ENCODE data around the gene FFAR2.

FFAR2 gene

DNA sequence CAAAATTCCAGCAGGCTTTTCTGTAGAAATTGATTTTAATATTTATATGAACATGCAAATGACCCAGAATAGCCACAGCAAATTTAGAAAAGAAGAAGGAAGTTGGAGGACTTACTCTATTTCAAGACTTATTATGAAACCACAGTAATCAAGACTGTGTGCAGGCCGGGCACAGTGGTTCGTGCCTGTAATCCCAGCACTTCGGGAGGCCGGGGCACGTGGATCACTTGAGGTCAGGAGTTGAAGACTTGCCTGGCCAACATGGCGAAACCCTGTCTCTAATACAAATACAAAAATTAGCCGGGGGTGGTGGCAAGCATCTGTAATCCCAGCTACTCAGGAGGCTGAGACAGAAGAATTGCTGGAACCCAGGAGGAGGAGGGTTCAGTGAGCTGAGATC lies 6.0 kb upstream of the FFAR2 start:
- Histone ChIP-seq H3K4me3 (ENCODE audit: severe bottlenecking) (no peak overlapping the region), H3K27ac (ENCODE audit: poor library complexity, severe bottlenecking) (no peak overlapping the region), H3K4me1 (ENCODE audit: insufficient read depth, poor library complexity, severe bottlenecking) (no peaks in the 10 kb centered on the region), H3K36me3 (ENCODE audit: low read depth) (no peaks in the 10 kb centered on the region), H3K9me3 (ENCODE audit: severe bottlenecking) (no peaks in the 10 kb centered on the region), H3K27me3 (ENCODE audit: insufficient read depth, poor library complexity, severe bottlenecking) (peaks cover 5% of the 10 kb centered on the region)
- ATAC-seq (ENCODE audit: low read depth) (no peak), DNase-seq (ENCODE audit: low spot score) (no peak)
- TF ChIP-seq, protein P1, sequence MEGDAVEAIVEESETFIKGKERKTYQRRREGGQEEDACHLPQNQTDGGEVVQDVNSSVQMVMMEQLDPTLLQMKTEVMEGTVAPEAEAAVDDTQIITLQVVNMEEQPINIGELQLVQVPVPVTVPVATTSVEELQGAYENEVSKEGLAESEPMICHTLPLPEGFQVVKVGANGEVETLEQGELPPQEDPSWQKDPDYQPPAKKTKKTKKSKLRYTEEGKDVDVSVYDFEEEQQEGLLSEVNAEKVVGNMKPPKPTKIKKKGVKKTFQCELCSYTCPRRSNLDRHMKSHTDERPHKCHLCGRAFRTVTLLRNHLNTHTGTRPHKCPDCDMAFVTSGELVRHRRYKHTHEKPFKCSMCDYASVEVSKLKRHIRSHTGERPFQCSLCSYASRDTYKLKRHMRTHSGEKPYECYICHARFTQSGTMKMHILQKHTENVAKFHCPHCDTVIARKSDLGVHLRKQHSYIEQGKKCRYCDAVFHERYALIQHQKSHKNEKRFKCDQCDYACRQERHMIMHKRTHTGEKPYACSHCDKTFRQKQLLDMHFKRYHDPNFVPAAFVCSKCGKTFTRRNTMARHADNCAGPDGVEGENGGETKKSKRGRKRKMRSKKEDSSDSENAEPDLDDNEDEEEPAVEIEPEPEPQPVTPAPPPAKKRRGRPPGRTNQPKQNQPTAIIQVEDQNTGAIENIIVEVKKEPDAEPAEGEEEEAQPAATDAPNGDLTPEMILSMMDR (IDR thresholded peaks at IDR 0.05; ENCODE audit: poor library complexity, severe bottlenecking): no peak

DNA sequence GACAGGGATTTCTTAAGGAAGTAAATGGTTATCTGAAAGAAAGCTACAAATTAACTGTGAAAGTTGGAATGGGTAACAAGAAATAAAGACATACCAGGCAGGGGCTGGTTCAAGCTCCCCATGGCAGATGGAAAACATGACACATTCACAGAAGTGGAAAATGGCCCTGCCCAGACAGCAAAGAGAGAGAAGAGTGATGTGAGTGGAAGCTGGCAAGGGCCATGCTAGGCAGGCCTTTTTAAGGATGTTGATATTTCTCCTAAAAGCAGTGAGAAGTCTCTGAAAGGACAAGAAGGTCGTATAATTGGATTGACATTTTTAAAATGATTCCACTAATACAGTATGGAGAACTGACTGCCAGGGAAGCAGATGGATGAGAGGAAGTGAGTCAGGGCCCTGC lies 3.3 kb upstream of the FFAR2 start:
- TF ChIP-seq, protein P1 (IDR thresholded peaks at IDR 0.05; ENCODE audit: poor library complexity, severe bottlenecking): no peak
- ATAC-seq (ENCODE audit: low read depth): no peak

DNA sequence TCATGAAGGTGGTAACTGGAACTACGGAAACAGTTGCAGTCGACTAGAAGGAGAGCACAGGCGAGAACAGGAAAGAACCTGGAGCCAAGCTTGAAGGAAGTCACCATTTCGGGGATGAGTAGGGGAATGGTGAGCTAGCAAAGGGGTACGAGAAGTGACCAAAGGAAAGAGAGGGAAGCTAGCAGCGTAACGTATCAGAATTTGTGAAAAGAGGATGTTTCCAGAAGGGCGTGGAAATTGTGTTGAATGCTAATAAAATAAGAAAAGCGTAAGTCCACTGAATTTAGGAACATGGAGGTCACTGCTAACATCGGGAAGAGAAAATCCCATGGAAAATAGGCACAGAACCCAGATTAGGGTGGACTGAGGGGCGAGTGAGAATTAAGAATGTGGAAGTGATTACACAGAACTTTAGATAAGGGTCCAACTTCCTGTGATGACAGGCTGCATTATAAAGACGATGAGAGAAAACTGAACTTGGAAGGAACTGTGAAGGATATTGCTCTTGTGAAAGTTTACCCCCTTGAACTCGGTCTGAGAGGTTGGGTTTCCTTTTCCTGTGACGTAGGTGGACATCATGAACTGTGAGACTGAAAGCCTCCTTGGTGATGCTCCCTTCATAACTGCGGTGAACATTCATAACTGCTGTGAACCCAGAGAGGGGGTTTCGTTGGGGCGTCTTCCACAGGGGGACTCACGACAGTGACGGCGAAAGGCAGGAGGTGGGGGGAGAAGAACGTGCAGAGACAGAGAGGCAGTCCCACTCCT lies 2.0 kb upstream of the FFAR2 start:
- DNase-seq (ENCODE audit: low spot score): no peak
- Histone ChIP-seq H3K36me3 (ENCODE audit: low read depth) (no peaks in the 10 kb centered on the region), H3K27me3 (ENCODE audit: insufficient read depth, poor library complexity, severe bottlenecking) (peaks cover 23% of the 10 kb centered on the region), H3K9me3 (ENCODE audit: severe bottlenecking) (no peaks in the 10 kb centered on the region), H3K27ac (ENCODE audit: poor library complexity, severe bottlenecking) (no peak overlapping the region), H3K4me1 (ENCODE audit: insufficient read depth, poor library complexity, severe bottlenecking) (no peaks in the 10 kb centered on the region), H3K4me3 (ENCODE audit: severe bottlenecking) (no peak overlapping the region)
- no peak for ATAC-seq (ENCODE audit: low read depth)
- TF ChIP-seq, protein P1 (IDR thresholded peaks at IDR 0.05; ENCODE audit: poor library complexity, severe bottlenecking): no peak

More for the DNA sequence above, 3.3 kb upstream of the FFAR2 start:
- Histone ChIP-seq H3K4me1 (ENCODE audit: insufficient read depth, poor library complexity, severe bottlenecking) (no peaks in the 10 kb centered on the region), H3K27ac (ENCODE audit: poor library complexity, severe bottlenecking) (no peak overlapping the region), H3K36me3 (ENCODE audit: low read depth) (no peaks in the 10 kb centered on the region), H3K9me3 (ENCODE audit: severe bottlenecking) (no peaks in the 10 kb centered on the region), H3K27me3 (ENCODE audit: insufficient read depth, poor library complexity, severe bottlenecking) (peaks cover 17% of the 10 kb centered on the region), H3K4me3 (ENCODE audit: severe bottlenecking) (no peak overlapping the region)
- DNase-seq (ENCODE audit: low spot score): no peak

DNA sequence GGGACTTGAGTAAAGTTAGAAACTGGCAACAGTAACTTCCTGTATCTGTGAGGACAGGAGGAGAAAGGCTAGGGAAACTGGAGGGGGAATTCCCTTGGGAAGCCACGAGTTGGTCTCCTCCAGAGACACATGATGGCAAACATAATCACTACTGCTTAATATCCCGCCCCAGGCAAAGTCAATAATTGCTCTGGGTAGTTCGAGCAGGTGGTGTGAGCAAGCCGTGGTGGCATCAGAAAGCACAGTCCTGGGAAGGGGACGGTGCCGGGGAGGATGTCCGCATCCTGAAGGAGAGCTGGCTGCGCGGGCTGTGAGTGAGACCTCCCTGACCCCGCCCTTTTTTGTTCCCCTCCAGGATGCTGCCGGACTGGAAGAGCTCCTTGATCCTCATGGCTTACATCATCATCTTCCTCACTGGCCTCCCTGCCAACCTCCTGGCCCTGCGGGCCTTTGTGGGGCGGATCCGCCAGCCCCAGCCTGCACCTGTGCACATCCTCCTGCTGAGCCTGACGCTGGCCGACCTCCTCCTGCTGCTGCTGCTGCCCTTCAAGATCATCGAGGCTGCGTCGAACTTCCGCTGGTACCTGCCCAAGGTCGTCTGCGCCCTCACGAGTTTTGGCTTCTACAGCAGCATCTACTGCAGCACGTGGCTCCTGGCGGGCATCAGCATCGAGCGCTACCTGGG lies 1.4 kb downstream of the FFAR2 start:
- Histone ChIP-seq H3K4me3 (ENCODE audit: severe bottlenecking) (no peak overlapping the region), H3K4me1 (ENCODE audit: insufficient read depth, poor library complexity, severe bottlenecking) (no peaks in the 10 kb centered on the region), H3K27me3 (ENCODE audit: insufficient read depth, poor library complexity, severe bottlenecking) (peaks cover 23% of the 10 kb centered on the region), H3K36me3 (ENCODE audit: low read depth) (no peaks in the 10 kb centered on the region), H3K27ac (ENCODE audit: poor library complexity, severe bottlenecking) (no peak overlapping the region), H3K9me3 (ENCODE audit: severe bottlenecking) (no peaks in the 10 kb centered on the region)
- DNase-seq (ENCODE audit: low spot score) (no peak), ATAC-seq (ENCODE audit: low read depth) (no peak)
- TF ChIP-seq, protein P1 (IDR thresholded peaks at IDR 0.05; ENCODE audit: poor library complexity, severe bottlenecking): no peak
